ENCODE results near the gene CDH15. TPM values are rescaled to one million over a fixed set of nuclear protein-coding genes. Genes with fewer than 3 reads are reported as not detected.
"Not testable (repeated sequence)": the region's sequence is repeated elsewhere in the genome, so short reads cannot be mapped to it uniquely, and the experiment has no call there.

CDH15 gene
- total RNA-seq, 1 experiment from 2014 or later: not detected

- peak; percentile 22 for DNase-seq (ENCODE audit: low spot score)
Observed at GRCh38 chr16:89187032-89187769, 15.7 kb downstream of the CDH15 start.

GRCh38 chr16:89187770-89188392, 16.3 kb downstream of the CDH15 start:
- no peak for DNase-seq (ENCODE audit: low spot score)

- DNase-seq (ENCODE audit: low spot score): not testable (repeated sequence)
Observed at GRCh38 chr16:89188471-89189357, 17.2 kb downstream of the CDH15 start.

- DNase-seq (ENCODE audit: low spot score): no peak
Observed at GRCh38 chr16:89189358-89190025, 17.9 kb downstream of the CDH15 start.

- DNase-seq (ENCODE audit: low spot score): no peak
Observed at GRCh38 chr16:89190150-89190958, 18.8 kb downstream of the CDH15 start.

- DNase-seq (ENCODE audit: low spot score): no peak
Observed at GRCh38 chr16:89191033-89191900, 19.7 kb downstream of the CDH15 start.

- DNase-seq (ENCODE audit: low spot score): no peak
Observed at GRCh38 chr16:89191901-89192185, 20.3 kb downstream of the CDH15 start.

GRCh38 chr16:89192186-89192955, 20.8 kb downstream of the CDH15 start:
- DNase-seq (ENCODE audit: low spot score): peak; percentile 69

GRCh38 chr16:89192956-89193575, 21.5 kb downstream of the CDH15 start:
- no peak for DNase-seq (ENCODE audit: low spot score)

GRCh38 chr16:89193576-89194293, 22.2 kb downstream of the CDH15 start:
- DNase-seq (ENCODE audit: low spot score): no peak

- no peak for DNase-seq (ENCODE audit: low spot score)
Observed at GRCh38 chr16:89194340-89195311, 23.1 kb downstream of the CDH15 start.

- no peak for DNase-seq (ENCODE audit: low spot score)
Observed at GRCh38 chr16:89195521-89196171, 24.1 kb downstream of the CDH15 start.

- DNase-seq (ENCODE audit: low spot score): no peak
Observed at GRCh38 chr16:89197033-89197632, 25.6 kb downstream of the CDH15 start.

- no peak for DNase-seq (ENCODE audit: low spot score)
Observed at GRCh38 chr16:89197633-89198416, 26.3 kb downstream of the CDH15 start.

Measured in HT-29 (cell line).